ENCODE results near the gene LONRF2.

Gene LONRF2

GRCh38 chr2:100321179-100321865 is 979 bp downstream of the LONRF2 start:
- H3K36me3 ChIP-seq (ENCODE audit: insufficient read depth, low read length), result no peaks in the 10 kb centered on the region
- no peak for TF ChIP-seq EZH2phosphoT487 (IDR thresholded peaks at IDR 0.05; ENCODE audit: borderline replicate concordance)
- TF ChIP-seq, protein P1, sequence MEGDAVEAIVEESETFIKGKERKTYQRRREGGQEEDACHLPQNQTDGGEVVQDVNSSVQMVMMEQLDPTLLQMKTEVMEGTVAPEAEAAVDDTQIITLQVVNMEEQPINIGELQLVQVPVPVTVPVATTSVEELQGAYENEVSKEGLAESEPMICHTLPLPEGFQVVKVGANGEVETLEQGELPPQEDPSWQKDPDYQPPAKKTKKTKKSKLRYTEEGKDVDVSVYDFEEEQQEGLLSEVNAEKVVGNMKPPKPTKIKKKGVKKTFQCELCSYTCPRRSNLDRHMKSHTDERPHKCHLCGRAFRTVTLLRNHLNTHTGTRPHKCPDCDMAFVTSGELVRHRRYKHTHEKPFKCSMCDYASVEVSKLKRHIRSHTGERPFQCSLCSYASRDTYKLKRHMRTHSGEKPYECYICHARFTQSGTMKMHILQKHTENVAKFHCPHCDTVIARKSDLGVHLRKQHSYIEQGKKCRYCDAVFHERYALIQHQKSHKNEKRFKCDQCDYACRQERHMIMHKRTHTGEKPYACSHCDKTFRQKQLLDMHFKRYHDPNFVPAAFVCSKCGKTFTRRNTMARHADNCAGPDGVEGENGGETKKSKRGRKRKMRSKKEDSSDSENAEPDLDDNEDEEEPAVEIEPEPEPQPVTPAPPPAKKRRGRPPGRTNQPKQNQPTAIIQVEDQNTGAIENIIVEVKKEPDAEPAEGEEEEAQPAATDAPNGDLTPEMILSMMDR (conservative IDR thresholded peaks at IDR 0.05; ENCODE audit: low read length), result no peak
- H3K4me1 ChIP-seq (ENCODE audit: insufficient read depth, low read length, poor library complexity, severe bottlenecking), result no peaks in the 10 kb centered on the region
- no peak overlapping the region for H3K4me3 ChIP-seq (ENCODE audit: low read length, poor library complexity, severe bottlenecking)
- H3K9me3 ChIP-seq (ENCODE audit: insufficient read depth, low read depth, low read length), result peaks cover 17% of the 10 kb centered on the region; the same call in 1 of the 2 replicates
- no peaks in the 10 kb centered on the region for H3K79me2 ChIP-seq (ENCODE audit: insufficient read depth, low read length)
- no peak overlapping the region for H3K9ac ChIP-seq (ENCODE audit: low read depth, low read length, poor library complexity, severe bottlenecking)
- H3K9me2 ChIP-seq (replicated peaks; ENCODE audit: low read depth, low read length), result no peaks in the 10 kb centered on the region
- no peaks in the 10 kb centered on the region for H4K20me1 ChIP-seq (ENCODE audit: insufficient read depth, low read length, poor library complexity, severe bottlenecking)
- H2AFZ ChIP-seq (ENCODE audit: low read length), result no peak overlapping the region
- H3K4me2 ChIP-seq (ENCODE audit: low read depth, low read length, poor library complexity, severe bottlenecking), result no peak overlapping the region
- H3F3A ChIP-seq (ENCODE audit: low read depth), result no peaks in the 10 kb centered on the region
- no peaks in the 10 kb centered on the region for H3K27me3 ChIP-seq (ENCODE audit: insufficient read depth, low read length, poor library complexity, severe bottlenecking)

- Histone ChIP-seq H3K27me3 (ENCODE audit: insufficient read depth, low read length, poor library complexity, severe bottlenecking) (no peaks in the 10 kb centered on the region), H3K4me2 (ENCODE audit: low read depth, low read length, poor library complexity, severe bottlenecking) (no peak overlapping the region), H2AFZ (ENCODE audit: low read length) (no peak overlapping the region), H3K9me3 (ENCODE audit: insufficient read depth, low read depth, low read length) (peaks cover 17% of the 10 kb centered on the region; the same call in 1 of the 2 replicates), H3K4me1 (ENCODE audit: insufficient read depth, low read length, poor library complexity, severe bottlenecking) (no peaks in the 10 kb centered on the region), H3K36me3 (ENCODE audit: insufficient read depth, low read length) (no peaks in the 10 kb centered on the region), H3K4me3 (ENCODE audit: low read length, poor library complexity, severe bottlenecking) (no peak overlapping the region), H3K9me2 (replicated peaks; ENCODE audit: low read depth, low read length) (no peaks in the 10 kb centered on the region), H3K79me2 (ENCODE audit: insufficient read depth, low read length) (no peaks in the 10 kb centered on the region), H4K20me1 (ENCODE audit: insufficient read depth, low read length, poor library complexity, severe bottlenecking) (no peaks in the 10 kb centered on the region), H3K9ac (ENCODE audit: low read depth, low read length, poor library complexity, severe bottlenecking) (no peak overlapping the region), H3F3A (ENCODE audit: low read depth) (no peaks in the 10 kb centered on the region)
- TF ChIP-seq EZH2phosphoT487 (IDR thresholded peaks at IDR 0.05; ENCODE audit: borderline replicate concordance), result no peak
- TF ChIP-seq, protein P1 (conservative IDR thresholded peaks at IDR 0.05; ENCODE audit: low read length), result no peak
These were observed 1.6 kb downstream of the LONRF2 start for GRCh38 chr2:100320547-100321178.

DNA sequence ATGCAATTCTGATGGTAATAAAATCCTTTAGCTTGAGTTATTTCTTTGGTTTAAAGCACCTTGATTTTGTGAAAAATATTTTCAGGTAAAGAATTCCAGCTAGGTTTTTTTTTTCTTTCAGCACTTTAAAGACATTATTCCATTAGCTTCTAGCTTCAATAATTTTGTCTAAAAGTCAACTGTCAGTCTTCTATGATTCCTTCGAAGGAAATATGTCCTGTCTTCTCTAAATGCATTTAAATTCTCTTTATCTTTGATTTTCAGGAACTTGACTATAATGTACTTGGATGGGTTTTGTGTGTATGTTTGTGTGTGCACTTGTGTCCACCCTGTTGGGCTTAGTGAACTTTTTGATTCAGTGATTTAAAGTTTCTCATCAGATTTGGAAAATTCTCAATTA is 4.7 kb downstream of the LONRF2 start:
- TF ChIP-seq EZH2phosphoT487 (IDR thresholded peaks at IDR 0.05; ENCODE audit: borderline replicate concordance), result no peak
- TF ChIP-seq, protein P1 (conservative IDR thresholded peaks at IDR 0.05; ENCODE audit: low read length), result no peak
- Histone ChIP-seq H3K79me2 (ENCODE audit: insufficient read depth, low read length) (no peaks in the 10 kb centered on the region), H2AFZ (ENCODE audit: low read length) (no peak overlapping the region), H3K4me2 (ENCODE audit: low read depth, low read length, poor library complexity, severe bottlenecking) (no peak overlapping the region), H3K9me2 (replicated peaks; ENCODE audit: low read depth, low read length) (no peaks in the 10 kb centered on the region), H4K20me1 (ENCODE audit: insufficient read depth, low read length, poor library complexity, severe bottlenecking) (no peaks in the 10 kb centered on the region), H3K36me3 (ENCODE audit: insufficient read depth, low read length) (no peaks in the 10 kb centered on the region), H3K4me1 (ENCODE audit: insufficient read depth, low read length, poor library complexity, severe bottlenecking) (no peaks in the 10 kb centered on the region), H3K9ac (ENCODE audit: low read depth, low read length, poor library complexity, severe bottlenecking) (no peak overlapping the region), H3F3A (ENCODE audit: low read depth) (no peaks in the 10 kb centered on the region), H3K27me3 (ENCODE audit: insufficient read depth, low read length, poor library complexity, severe bottlenecking) (no peaks in the 10 kb centered on the region), H3K9me3 (ENCODE audit: insufficient read depth, low read depth, low read length) (peaks cover 17% of the 10 kb centered on the region; the same call in 1 of the 2 replicates), H3K4me3 (ENCODE audit: low read length, poor library complexity, severe bottlenecking) (no peak overlapping the region)
